Gastrocnemius medialis (tissue), 4 donors: ENCODE measurements around the gene CSAD. TPM values are rescaled to one million over a fixed set of nuclear protein-coding genes. Genes with fewer than 3 reads are reported as not detected.

Experiments
- ATAC-seq, 2 donors: fragments of 150-250 bp; one replicate each; pipeline ENCODE4 v1.9.1; 2016
- DNase-seq, 2 donors: peaks; one replicate each; pipeline ENCODE4 v3.0.0-alpha.2; 2019
- H3K27ac ChIP-seq, 4 donors: fragments of 200-600 bp; sonication (generic); 1 replicate in 1 of 4; 2 replicates in 3 of 4; pipeline ENCODE4 v1.5.1; 2016 to 2018; ENCODE audit warnings: mild to moderate bottlenecking in 2 of 4, moderate library complexity in 1 of 4
- H3K27me3 ChIP-seq, 3 donors: fragments of 200-600 bp; sonication (generic) in 2 of 3; 1 replicate in 1 of 3; 2 replicates in 2 of 3; pipeline versions ENCODE4 v1.5.1 to v1.6.0; 2016 to 2019; ENCODE audit warnings: mild to moderate bottlenecking in 1 of 3, moderate library complexity in 1 of 3
- H3K36me3 ChIP-seq, 2 donors: fragments of 200-600 bp; sonication (generic) in 1 of 2; one replicate each; pipeline ENCODE4 v1.5.1; 2017 to 2018
- H3K4me1 ChIP-seq, 2 donors: fragments of 200-600 bp; sonication (generic) in 1 of 2; one replicate each; pipeline ENCODE4 v1.5.1; 2016 to 2017; ENCODE audit warnings: mild to moderate bottlenecking in 2 of 2
- H3K4me3 ChIP-seq, 4 donors: fragments of 200-600 bp; sonication (generic) in 3 of 4; 1 replicate in 1 of 4; 2 replicates in 3 of 4; pipeline ENCODE4 v1.5.1; 2016 to 2019; ENCODE audit warnings: mild to moderate bottlenecking in 2 of 4
- H3K9me3 ChIP-seq, 3 donors: fragments of 200-600 bp; sonication (generic) in 2 of 3; 1 replicate in 1 of 3; 2 replicates in 2 of 3; pipeline ENCODE4 v1.5.1; 2016 to 2019
- CTCF ChIP-seq, 5 experiments: fragments of 450-650 bp in 3 of 5; fragments of 200-600 bp in 2 of 5; sonication (generic) in 2 of 5; IDR thresholded peaks in 4 of 5; conservative IDR thresholded peaks in 1 of 5; 1 replicate in 4 of 5; 2 replicates in 1 of 5; pipeline ENCODE4 v1.5.1; 2016 to 2019; ENCODE audit warnings: antibody characterized with exemption in 5 of 5, mild to moderate bottlenecking in 3 of 5, moderate library complexity in 3 of 5
- POLR2A ChIP-seq, 2 donors: fragments of 450-650 bp; IDR thresholded peaks; one replicate each; pipeline ENCODE4 v1.6.1; 2017; ENCODE audit warnings: antibody characterized with exemption in 2 of 2, mild to moderate bottlenecking in 2 of 2, moderate library complexity in 2 of 2
- in situ Hi-C, 4 donors: fragments of 200-750 bp; cut with MboI; loops; one replicate each; pipeline versions ENCODE4 v1.15.0 to v1.8.0; 2017; ENCODE audit warnings: low sequenced_read_pairs in 4 of 4
- intact Hi-C: fragments of 100-400 bp; cut with DNase I; formaldehyde crosslinking; loops from one replicate; pipeline ENCODE4 v1.15.1; 2023; ENCODE audit warnings: low total_unique reads
- total RNA-seq, 4 donors: library from RNA; depleted of rRNA; stranded (reverse); fragments of >200 nt; gene quantifications; one replicate each; pipeline versions ENCODE4 v1.1.0 to v1.2.3, GENCODE V29; 2016

Gene CSAD
- total RNA-seq, 4 donors from 2014 or later = 0.68 to 14.9 (median 1.9) TPM

- peaks cover 0 to 10% (median 3%) of the 10 kb centered on the region in 3 donors for H3K27me3 ChIP-seq
- no peaks in the 10 kb centered on the region for H3K9me3 ChIP-seq
- peaks cover 12 to 18% of the 10 kb centered on the region in 2 donors for H3K4me1 ChIP-seq
- H3K4me3 ChIP-seq = no peak overlapping the region
- TF ChIP-seq CTCF (IDR thresholded peaks at IDR 0.05 in 4 of 5, conservative IDR thresholded peaks at IDR 0.05 in 1 of 5) = no peak
- TF ChIP-seq POLR2A (IDR thresholded peaks at IDR 0.05) = no peak
- DNase-seq (no peak), ATAC-seq (no peak)
- no peak overlapping the region for H3K27ac ChIP-seq
- in situ Hi-C loops = no loop called here
- no peaks in the 10 kb centered on the region for H3K36me3 ChIP-seq
- intact Hi-C loops = no loop called here
Observed at GRCh38 chr12:53227341-53227740, 46.6 kb upstream of the CSAD start.

- peaks cover 16 to 19% of the 10 kb centered on the region in 2 donors for H3K4me1 ChIP-seq
- peaks cover 0 to 5% (median 0%) of the 10 kb centered on the region in 3 donors for H3K27me3 ChIP-seq
- no peak for DNase-seq
- H3K36me3 ChIP-seq = no peaks in the 10 kb centered on the region
- no peak overlapping the region for H3K27ac ChIP-seq
- intact Hi-C loops (no loop called here), in situ Hi-C loops (no loop called here)
- ATAC-seq = no peak
- H3K9me3 ChIP-seq = no peaks in the 10 kb centered on the region
- TF ChIP-seq CTCF (IDR thresholded peaks at IDR 0.05 in 4 of 5, conservative IDR thresholded peaks at IDR 0.05 in 1 of 5) = no peak
- no peak for TF ChIP-seq POLR2A (IDR thresholded peaks at IDR 0.05)
- no peak overlapping the region for H3K4me3 ChIP-seq
Observed at GRCh38 chr12:53226815-53227214, 46.1 kb upstream of the CSAD start.

- no peaks in the 10 kb centered on the region for H3K9me3 ChIP-seq
- no peak overlapping the region for H3K27ac ChIP-seq
- no peak for DNase-seq
- peaks cover 11 to 20% of the 10 kb centered on the region in 2 donors for H3K4me1 ChIP-seq
- no peak overlapping the region for H3K4me3 ChIP-seq
- intact Hi-C loops (no loop called here), in situ Hi-C loops (no loop called here)
- no peak for ATAC-seq
- TF ChIP-seq CTCF (IDR thresholded peaks at IDR 0.05 in 4 of 5, conservative IDR thresholded peaks at IDR 0.05 in 1 of 5) (no peak), POLR2A (IDR thresholded peaks at IDR 0.05) (no peak)
- no peaks in the 10 kb centered on the region for H3K36me3 ChIP-seq
- no peaks in the 10 kb centered on the region for H3K27me3 ChIP-seq
Observed at GRCh38 chr12:53225635-53226424, 45.1 kb upstream of the CSAD start.

GRCh38 chr12:53224897-53225634 is 44.3 kb upstream of the CSAD start:
- no peak for DNase-seq
- in situ Hi-C loops = no loop called here
- H3K4me1 ChIP-seq = peaks cover 11 to 27% of the 10 kb centered on the region in 2 donors

More at GRCh38 chr12:53224897-53225634, 44.3 kb upstream of the CSAD start:
- intact Hi-C loops = no loop called here
- Histone ChIP-seq H3K9me3 (no peaks in the 10 kb centered on the region), H3K27ac (no peak overlapping the region), H3K4me3 (no peak overlapping the region), H3K36me3 (no peaks in the 10 kb centered on the region), H3K27me3 (no peaks in the 10 kb centered on the region)
- ATAC-seq = no peak
- TF ChIP-seq CTCF (IDR thresholded peaks at IDR 0.05 in 4 of 5, conservative IDR thresholded peaks at IDR 0.05 in 1 of 5) (no peak), POLR2A (IDR thresholded peaks at IDR 0.05) (no peak)
